Measurements from ENCODE around the gene MACROD1.

DNA sequence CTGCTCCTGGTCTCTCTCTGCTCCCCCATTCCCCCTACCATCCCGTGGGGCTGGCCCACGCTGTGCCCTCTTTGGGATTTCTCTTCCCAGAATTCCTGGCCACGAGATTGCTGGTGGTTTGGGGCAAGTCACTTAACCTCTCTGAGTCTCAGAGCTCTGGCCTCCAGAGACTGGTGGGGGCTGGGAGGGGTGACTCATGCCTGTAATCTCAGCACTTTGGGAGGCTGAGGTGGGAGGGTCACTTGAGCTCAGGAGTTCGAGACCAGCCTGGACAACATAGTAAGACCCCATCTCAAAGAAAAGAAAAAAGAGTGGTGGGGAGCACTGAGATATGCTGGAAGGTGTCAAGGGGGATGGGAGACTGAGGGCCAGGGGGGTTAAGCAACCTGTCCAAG, 161.3 kb downstream of the MACROD1 start:
- TF ChIP-seq EP300 (IDR thresholded peaks at IDR 0.05), result no peak
- TF ChIP-seq, protein P1, sequence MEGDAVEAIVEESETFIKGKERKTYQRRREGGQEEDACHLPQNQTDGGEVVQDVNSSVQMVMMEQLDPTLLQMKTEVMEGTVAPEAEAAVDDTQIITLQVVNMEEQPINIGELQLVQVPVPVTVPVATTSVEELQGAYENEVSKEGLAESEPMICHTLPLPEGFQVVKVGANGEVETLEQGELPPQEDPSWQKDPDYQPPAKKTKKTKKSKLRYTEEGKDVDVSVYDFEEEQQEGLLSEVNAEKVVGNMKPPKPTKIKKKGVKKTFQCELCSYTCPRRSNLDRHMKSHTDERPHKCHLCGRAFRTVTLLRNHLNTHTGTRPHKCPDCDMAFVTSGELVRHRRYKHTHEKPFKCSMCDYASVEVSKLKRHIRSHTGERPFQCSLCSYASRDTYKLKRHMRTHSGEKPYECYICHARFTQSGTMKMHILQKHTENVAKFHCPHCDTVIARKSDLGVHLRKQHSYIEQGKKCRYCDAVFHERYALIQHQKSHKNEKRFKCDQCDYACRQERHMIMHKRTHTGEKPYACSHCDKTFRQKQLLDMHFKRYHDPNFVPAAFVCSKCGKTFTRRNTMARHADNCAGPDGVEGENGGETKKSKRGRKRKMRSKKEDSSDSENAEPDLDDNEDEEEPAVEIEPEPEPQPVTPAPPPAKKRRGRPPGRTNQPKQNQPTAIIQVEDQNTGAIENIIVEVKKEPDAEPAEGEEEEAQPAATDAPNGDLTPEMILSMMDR (IDR thresholded peaks at IDR 0.05), result no peak
